Liver (tissue), 9 donors: Measurements from ENCODE around the gene GGT1. TPM values are rescaled to one million over a fixed set of nuclear protein-coding genes. Genes with fewer than 3 reads are reported as not detected.
A peak's percentile ranks its signal among the peaks of the same experiment; 100 is the strongest.
"Not testable (repeated sequence)": the region's sequence is repeated elsewhere in the genome, so short reads cannot be mapped to it uniquely, and the experiment has no call there.

Experiments
- DNase-seq: peaks from one replicate; pipeline ENCODE4 v3.0.0-alpha.2; 2017; ENCODE audit warnings: low spot score
- H3K27ac ChIP-seq, 2 donors: one replicate each; pipeline ENCODE4 v1.7.0; 2013; ENCODE audit warnings: inconsistent platforms in 2 of 2, low read length in 2 of 2, control low read depth in 1 of 2, low read depth in 1 of 2, mild to moderate bottlenecking in 1 of 2
- H3K27me3 ChIP-seq, 4 donors: one replicate each; pipeline versions ENCODE4 v1.6.1 to v1.7.0; 2013; ENCODE audit warnings: low read length in 3 of 4, inconsistent platforms in 1 of 4, mild to moderate bottlenecking in 1 of 4, moderate library complexity in 1 of 4; ENCODE audit not compliant: control insufficient read depth in 4 of 4, insufficient read depth in 4 of 4
- H3K36me3 ChIP-seq, 4 donors: one replicate each; pipeline versions ENCODE4 v1.6.1 to v1.7.0; 2013; ENCODE audit warnings: low read length in 3 of 4, mild to moderate bottlenecking in 3 of 4, low read depth in 1 of 4, moderate library complexity in 1 of 4; ENCODE audit not compliant: control insufficient read depth in 4 of 4, insufficient read depth in 3 of 4
- H3K4me1 ChIP-seq, 4 donors: one replicate each; pipeline versions ENCODE4 v1.6.1 to v1.7.0; 2013; ENCODE audit warnings: low read length in 3 of 4, mild to moderate bottlenecking in 3 of 4, moderate library complexity in 1 of 4; ENCODE audit not compliant: control insufficient read depth in 4 of 4, insufficient read depth in 4 of 4
- H3K4me3 ChIP-seq, 3 donors: one replicate each; pipeline versions ENCODE4 v1.6.1 to v1.7.0; 2013; ENCODE audit warnings: low read length in 3 of 3, control low read depth in 1 of 3, low read depth in 1 of 3, mild to moderate bottlenecking in 1 of 3
- H3K9ac ChIP-seq, 2 donors: one replicate each; pipeline ENCODE4 v1.7.0; 2013; ENCODE audit warnings: low read length in 2 of 2, mild to moderate bottlenecking in 2 of 2, moderate library complexity in 2 of 2, control low read depth in 1 of 2, low read depth in 1 of 2
- H3K9me3 ChIP-seq, 4 donors: one replicate each; pipeline versions ENCODE4 v1.6.1 to v1.7.0; 2013; ENCODE audit warnings: low read length in 3 of 4; ENCODE audit not compliant: control insufficient read depth in 4 of 4
- EGR1 ChIP-seq, 2 donors: IDR thresholded peaks; 2 replicates each; pipeline ENCODE4 v1.6.1; 2016 to 2018; ENCODE audit warnings: antibody characterized with exemption in 2 of 2, low read depth in 2 of 2
- FOXA2 ChIP-seq: IDR thresholded peaks from 2 replicates; pipeline ENCODE4 v1.6.1; 2016; ENCODE audit warnings: antibody characterized with exemption
- GABPA ChIP-seq, 2 donors: IDR thresholded peaks in 1 of 2; conservative IDR thresholded peaks in 1 of 2; 2 replicates each; pipeline ENCODE4 v1.6.1; 2016; ENCODE audit warnings: antibody characterized with exemption in 2 of 2, mild to moderate bottlenecking in 1 of 2, moderate library complexity in 1 of 2
- HNF4A ChIP-seq, 2 donors: conservative IDR thresholded peaks; 2 replicates each; pipeline ENCODE4 v1.6.1; 2016; ENCODE audit warnings: antibody characterized with exemption in 2 of 2, mild to moderate bottlenecking in 2 of 2
- HNF4G ChIP-seq: IDR thresholded peaks from 2 replicates; pipeline ENCODE4 v1.6.1; 2016; ENCODE audit warnings: antibody characterized with exemption
- JUND ChIP-seq, 2 donors: IDR thresholded peaks; 2 replicates each; pipeline ENCODE4 v1.6.1; 2016; ENCODE audit warnings: antibody characterized with exemption in 2 of 2
- NR2F2 ChIP-seq: IDR thresholded peaks from 2 replicates; pipeline ENCODE4 v1.6.1; 2016; ENCODE audit warnings: antibody characterized with exemption
- RAD21 ChIP-seq, 2 donors: IDR thresholded peaks; 2 replicates each; pipeline ENCODE4 v1.6.1; 2016; ENCODE audit warnings: antibody characterized with exemption in 2 of 2, mild to moderate bottlenecking in 2 of 2
- RXRA ChIP-seq, 2 donors: IDR thresholded peaks; 2 replicates each; pipeline ENCODE4 v1.6.1; 2017 to 2018; ENCODE audit warnings: antibody characterized with exemption in 2 of 2, mild to moderate bottlenecking in 1 of 2
- SP1 ChIP-seq: IDR thresholded peaks from 2 replicates; pipeline ENCODE4 v1.6.1; 2018; ENCODE audit warnings: antibody characterized with exemption, mild to moderate bottlenecking
- TAF1 ChIP-seq: conservative IDR thresholded peaks from 2 replicates; pipeline ENCODE4 v1.6.1; 2016; ENCODE audit warnings: antibody characterized with exemption, mild to moderate bottlenecking
- YY1 ChIP-seq: IDR thresholded peaks from 2 replicates; pipeline ENCODE4 v1.6.1; 2016; ENCODE audit warnings: antibody characterized with exemption, mild to moderate bottlenecking
- WGBS: extraction: QIAGEN DNeasy Blood & Tissue Kit; methylation state at CpG from one replicate; pipeline ENCODE4 v1.1.7; 2013; 5-methylcytosine and 5-hydroxymethylcytosine counted together
- polyA plus RNA-seq, 2 donors: library from polyadenylated mRNA; stranded (reverse) in 1 of 2; unstranded in 1 of 2; fragments of 200-250 nt in 1 of 2; fragments of >200 nt in 1 of 2; fragmentation: Nextera tagmentation in 1 of 2; extraction: Ambion mirVana in 1 of 2; gene quantifications; one replicate each; pipeline versions ENCODE4 v1.2.1 to v1.2.3, GENCODE V29; 2013 to 2015
- total RNA-seq, 2 donors: library from RNA; depleted of rRNA; stranded (reverse); fragments of >200 nt; gene quantifications; one replicate each; pipeline ENCODE4 v1.2.3, GENCODE V29; 2014
- TF ChIP-seq, protein P1 (sequence below): IDR thresholded peaks from 2 replicates; pipeline ENCODE4 v1.6.1; 2016; ENCODE audit warnings: antibody characterized with exemption, mild to moderate bottlenecking
- TF ChIP-seq, protein P2 (sequence below): IDR thresholded peaks from 2 replicates; pipeline ENCODE4 v1.6.1; 2016; ENCODE audit warnings: antibody characterized with exemption
- TF ChIP-seq, protein P3 (sequence below): IDR thresholded peaks from 2 replicates; pipeline ENCODE4 v1.6.1; 2016; ENCODE audit warnings: antibody characterized with exemption
- donor health status: healthy.
- donor health status: healthy.
- donor health status: healthy.
- donor health status: healthy.
- donor health status: healthy.

GGT1 gene
- total and polyA plus RNA-seq, 4 donors: 90.5 to 147 (median 112) TPM

DNA sequence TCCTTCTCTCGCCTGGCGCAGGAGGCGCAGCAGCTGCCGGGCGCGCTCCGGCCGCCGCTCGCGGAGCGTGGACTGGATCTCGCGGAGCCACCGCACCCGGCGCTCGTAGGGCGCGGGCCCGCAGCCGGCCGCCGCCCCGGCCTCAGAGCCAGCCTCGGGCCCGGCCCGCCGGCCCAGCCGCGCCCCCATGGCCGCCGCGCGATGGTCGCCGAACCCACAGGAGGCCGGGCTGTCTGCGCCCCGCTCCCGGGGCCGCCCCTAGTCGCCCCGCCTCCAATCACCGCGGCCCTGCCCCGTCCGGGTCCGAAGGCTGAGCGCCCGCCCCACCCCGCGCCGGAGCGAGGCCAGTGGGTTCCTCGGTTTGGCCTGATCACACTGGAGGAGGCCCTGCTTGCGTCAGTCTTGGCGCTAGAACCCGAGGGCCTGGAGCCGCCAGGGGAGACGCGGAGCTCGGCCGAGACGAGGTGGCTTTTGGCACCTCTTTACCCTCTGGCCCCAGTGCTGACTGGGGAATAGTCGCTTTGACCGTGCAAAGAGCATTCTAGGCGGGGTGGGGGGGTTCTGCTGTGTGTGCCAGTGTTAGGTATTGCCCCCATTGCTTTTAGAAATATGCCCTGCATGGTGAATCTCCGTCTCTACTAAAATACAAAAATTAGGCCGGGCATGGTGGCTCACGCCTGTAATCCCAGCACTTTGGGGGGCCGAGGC is 10.0 kb upstream of the GGT1 start, which contains the start of gene LRRC75B:
Gene LRRC75B, minus strand, starts transcription at position 223 of the 708 bp plus-strand sequence. Its CDS starts 34 bp downstream, at position 189.
- Histone ChIP-seq H3K27me3 (no peaks in the 10 kb centered on the region), H3K9ac (peak within 1 kb of the TSS; percentile 44 to 49), H3K9me3 (no peaks in the 10 kb centered on the region), H3K27ac (peak within 1 kb of the TSS; percentile 75 to 78), H3K4me1 (peaks cover 20 to 38% (median 30%) of the 10 kb centered on the region in 4 donors), H3K4me3 (peak within 1 kb of the TSS; percentile 53 to 86 (median 63)), H3K36me3 (peaks cover 0 to 10% (median 2%) of the 10 kb centered on the region in 4 donors)
- TF ChIP-seq, protein P1, sequence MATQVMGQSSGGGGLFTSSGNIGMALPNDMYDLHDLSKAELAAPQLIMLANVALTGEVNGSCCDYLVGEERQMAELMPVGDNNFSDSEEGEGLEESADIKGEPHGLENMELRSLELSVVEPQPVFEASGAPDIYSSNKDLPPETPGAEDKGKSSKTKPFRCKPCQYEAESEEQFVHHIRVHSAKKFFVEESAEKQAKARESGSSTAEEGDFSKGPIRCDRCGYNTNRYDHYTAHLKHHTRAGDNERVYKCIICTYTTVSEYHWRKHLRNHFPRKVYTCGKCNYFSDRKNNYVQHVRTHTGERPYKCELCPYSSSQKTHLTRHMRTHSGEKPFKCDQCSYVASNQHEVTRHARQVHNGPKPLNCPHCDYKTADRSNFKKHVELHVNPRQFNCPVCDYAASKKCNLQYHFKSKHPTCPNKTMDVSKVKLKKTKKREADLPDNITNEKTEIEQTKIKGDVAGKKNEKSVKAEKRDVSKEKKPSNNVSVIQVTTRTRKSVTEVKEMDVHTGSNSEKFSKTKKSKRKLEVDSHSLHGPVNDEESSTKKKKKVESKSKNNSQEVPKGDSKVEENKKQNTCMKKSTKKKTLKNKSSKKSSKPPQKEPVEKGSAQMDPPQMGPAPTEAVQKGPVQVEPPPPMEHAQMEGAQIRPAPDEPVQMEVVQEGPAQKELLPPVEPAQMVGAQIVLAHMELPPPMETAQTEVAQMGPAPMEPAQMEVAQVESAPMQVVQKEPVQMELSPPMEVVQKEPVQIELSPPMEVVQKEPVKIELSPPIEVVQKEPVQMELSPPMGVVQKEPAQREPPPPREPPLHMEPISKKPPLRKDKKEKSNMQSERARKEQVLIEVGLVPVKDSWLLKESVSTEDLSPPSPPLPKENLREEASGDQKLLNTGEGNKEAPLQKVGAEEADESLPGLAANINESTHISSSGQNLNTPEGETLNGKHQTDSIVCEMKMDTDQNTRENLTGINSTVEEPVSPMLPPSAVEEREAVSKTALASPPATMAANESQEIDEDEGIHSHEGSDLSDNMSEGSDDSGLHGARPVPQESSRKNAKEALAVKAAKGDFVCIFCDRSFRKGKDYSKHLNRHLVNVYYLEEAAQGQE: peak; percentile 47
- peak in 1 of 2 donors; percentile 54 for TF ChIP-seq RAD21 (IDR thresholded peaks at IDR 0.05)
- peak in 1 of 2 donors; percentile 29 for TF ChIP-seq JUND (IDR thresholded peaks at IDR 0.05)
- peak; percentile 55 to 79 for TF ChIP-seq HNF4A (conservative IDR thresholded peaks at IDR 0.05)
- peak; percentile 28 to 55 for TF ChIP-seq RXRA (IDR thresholded peaks at IDR 0.05)
- TF ChIP-seq SP1: peak; percentile 64
- TF ChIP-seq YY1: peak; percentile 46
- TF ChIP-seq NR2F2: no peak
- TF ChIP-seq HNF4G: no peak
- peak; percentile 80 for DNase-seq
- 3% methylated on average over 72 of the region's 72 CpGs for WGBS

DNA sequence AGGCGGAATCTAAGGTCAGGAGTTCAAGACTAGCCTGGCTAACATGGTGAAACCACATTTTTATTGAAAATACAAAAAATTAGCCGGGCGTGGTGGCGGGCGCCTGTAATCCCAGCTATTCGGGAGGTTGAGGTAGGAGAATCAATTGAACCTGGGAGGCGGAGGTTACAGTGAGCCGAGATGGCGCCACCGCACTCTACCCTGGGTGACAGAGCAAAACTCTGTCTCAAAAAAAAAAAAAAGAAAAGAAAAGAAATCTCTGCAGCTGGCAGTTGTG is 9.5 kb upstream of the GGT1 start:
- DNase-seq, H3K27me3 ChIP-seq, H3K9ac ChIP-seq, H3K36me3 ChIP-seq, H3K9me3 ChIP-seq: not testable (repeated sequence)
- peaks cover 20 to 38% (median 30%) of the 10 kb centered on the region in 4 donors for H3K4me1 ChIP-seq
- peak overlapping the region; percentile 75 to 76 for H3K27ac ChIP-seq
- TF ChIP-seq TAF1: peak; percentile 62
- H3K4me3 ChIP-seq: peak overlapping the region in 1 of 3 donors; percentile 86
- WGBS: 38% methylated on average over 10 of the region's 10 CpGs

DNA sequence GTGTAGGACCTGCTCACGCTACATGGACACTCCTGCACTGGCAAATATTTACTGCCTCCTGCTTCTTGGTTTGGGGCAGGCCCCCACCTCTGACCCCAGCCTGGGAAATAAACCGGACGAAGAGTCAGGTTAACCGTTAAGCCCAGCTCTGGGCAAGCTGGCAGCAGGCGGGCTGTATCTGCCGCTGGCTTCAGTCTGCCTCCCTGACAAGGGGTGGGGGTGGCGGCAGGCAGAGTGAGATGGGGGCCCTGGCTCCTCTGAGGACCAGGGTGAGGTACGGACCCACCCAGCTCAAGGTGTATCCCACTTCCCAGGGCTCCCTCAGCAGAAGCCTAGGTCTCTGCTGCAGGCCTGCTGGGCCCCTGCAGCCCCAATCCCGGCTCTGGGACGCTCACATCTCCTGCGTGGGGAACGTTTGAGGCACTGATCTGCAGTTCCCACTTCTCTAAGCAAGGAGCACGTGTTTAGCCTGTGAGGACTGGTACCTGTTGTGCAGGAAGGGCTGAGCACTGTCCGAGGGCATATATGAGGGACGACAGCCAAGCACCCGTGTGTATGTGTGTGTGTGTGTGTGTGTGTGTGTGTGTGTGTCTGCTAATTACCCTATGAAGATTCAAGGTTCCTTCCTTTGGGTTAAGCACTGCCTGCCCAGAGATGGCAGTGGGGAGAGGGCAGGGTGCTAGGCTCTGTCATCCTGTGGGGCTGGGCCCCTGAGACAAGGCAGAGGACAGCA is 9.0 kb upstream of the GGT1 start:
- Histone ChIP-seq H3K27me3 (no peaks in the 10 kb centered on the region), H3K9me3 (no peaks in the 10 kb centered on the region), H3K27ac (peak overlapping the region; percentile 75 to 76), H3K4me1 (peaks cover 20 to 38% (median 30%) of the 10 kb centered on the region in 4 donors), H3K9ac (no peak overlapping the region), H3K36me3 (peaks cover 0 to 2% (median under 1%) of the 10 kb centered on the region in 4 donors), H3K4me3 (no peak overlapping the region)
- WGBS: 32% methylated on average over 16 of the region's 16 CpGs
- peak; percentile 52 for DNase-seq
- TF ChIP-seq, protein P2, sequence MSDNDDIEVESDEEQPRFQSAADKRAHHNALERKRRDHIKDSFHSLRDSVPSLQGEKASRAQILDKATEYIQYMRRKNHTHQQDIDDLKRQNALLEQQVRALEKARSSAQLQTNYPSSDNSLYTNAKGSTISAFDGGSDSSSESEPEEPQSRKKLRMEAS: no peak
- TF ChIP-seq HNF4G (no peak), GABPA (IDR thresholded peaks at IDR 0.05 in 1 of 2, conservative IDR thresholded peaks at IDR 0.05 in 1 of 2) (no peak), SP1 (peak; percentile 56), NR2F2 (peak; percentile 67), FOXA2 (no peak), TAF1 (peak; percentile 81), EGR1 (IDR thresholded peaks at IDR 0.05; ENCODE audit: low read depth in 2 of 2) (no peak)
- TF ChIP-seq, protein P3, sequence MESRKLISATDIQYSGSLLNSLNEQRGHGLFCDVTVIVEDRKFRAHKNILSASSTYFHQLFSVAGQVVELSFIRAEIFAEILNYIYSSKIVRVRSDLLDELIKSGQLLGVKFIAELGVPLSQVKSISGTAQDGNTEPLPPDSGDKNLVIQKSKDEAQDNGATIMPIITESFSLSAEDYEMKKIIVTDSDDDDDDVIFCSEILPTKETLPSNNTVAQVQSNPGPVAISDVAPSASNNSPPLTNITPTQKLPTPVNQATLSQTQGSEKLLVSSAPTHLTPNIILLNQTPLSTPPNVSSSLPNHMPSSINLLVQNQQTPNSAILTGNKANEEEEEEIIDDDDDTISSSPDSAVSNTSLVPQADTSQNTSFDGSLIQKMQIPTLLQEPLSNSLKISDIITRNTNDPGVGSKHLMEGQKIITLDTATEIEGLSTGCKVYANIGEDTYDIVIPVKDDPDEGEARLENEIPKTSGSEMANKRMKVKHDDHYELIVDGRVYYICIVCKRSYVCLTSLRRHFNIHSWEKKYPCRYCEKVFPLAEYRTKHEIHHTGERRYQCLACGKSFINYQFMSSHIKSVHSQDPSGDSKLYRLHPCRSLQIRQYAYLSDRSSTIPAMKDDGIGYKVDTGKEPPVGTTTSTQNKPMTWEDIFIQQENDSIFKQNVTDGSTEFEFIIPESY: no peak
- TF ChIP-seq, protein P1: no peak
